H1 (cell line): ENCODE measurements around the gene GAK. TPM values are rescaled to one million over a fixed set of nuclear protein-coding genes. Genes with fewer than 3 reads are reported as not detected.

Source experiments
- CTCF ChIA-PET: fragments of 300-600 bp; sonication (Branson Sonifier 250); formaldehyde crosslinking; loops from one replicate; lab custom pipeline; 2021; ENCODE audit not compliant: partially characterized antibody; lab: Charles Lee
- POLR2A ChIA-PET: fragments of 300-600 bp; sonication (Branson Sonifier 250); formaldehyde crosslinking; loops from one replicate; lab custom pipeline; 2021; ENCODE audit warnings: inconsistent platforms; ENCODE audit not compliant: partially characterized antibody; lab: Charles Lee
- DNase-seq, 2 experiments: peaks; one replicate each; pipeline versions ENCODE4 v3.0.0 to v3.0.0-alpha.2; 2010 to 2022; ENCODE audit warnings: low spot score in 2 of 2, low read depth in 1 of 2, mixed read lengths in 1 of 2
- FAIRE-seq: peaks from 2 replicates; lab custom pipeline; 2011; peaks lifted over from hg19 to GRCh38; lab: Jason Lieb, UNC
- H2AFZ ChIP-seq: 2 replicates; pipeline ENCODE4 v1.8.1; 2012; ENCODE audit warnings: low read length, inconsistent platforms
- H2AK5ac ChIP-seq: 2 replicates; pipeline ENCODE4 v1.6.1; 2013; ENCODE audit warnings: low read depth, low read length
- H2BK120ac ChIP-seq: replicated peaks from 2 replicates; pipeline ENCODE3; 2013; ENCODE audit warnings: low read depth, low read length, inconsistent platforms
- H2BK12ac ChIP-seq: 2 replicates; pipeline ENCODE4 v1.6.1; 2013; ENCODE audit warnings: low read depth, low read length
- H2BK15ac ChIP-seq: 2 replicates; pipeline ENCODE4 v1.6.1; 2013; ENCODE audit warnings: low read length
- H2BK20ac ChIP-seq: 2 replicates; pipeline ENCODE4 v1.6.1; 2013; ENCODE audit warnings: low read length
- H2BK5ac ChIP-seq: 2 replicates; pipeline ENCODE4 v1.6.1; 2013; ENCODE audit warnings: low read depth, low read length
- H3K14ac ChIP-seq: 2 replicates; pipeline ENCODE4 v1.6.1; 2013; ENCODE audit warnings: inconsistent platforms; ENCODE audit not compliant: insufficient read length
- H3K18ac ChIP-seq: 2 replicates; pipeline ENCODE4 v1.6.1; 2013; ENCODE audit warnings: low read length; ENCODE audit errors: extremely low read depth
- H3K23ac ChIP-seq: 2 replicates; pipeline ENCODE4 v1.6.1; 2013; ENCODE audit warnings: inconsistent platforms; ENCODE audit not compliant: insufficient read length
- H3K23me2 ChIP-seq: 2 replicates; pipeline ENCODE4 v1.6.1; 2013; ENCODE audit warnings: low read depth, low read length
- H3K27ac ChIP-seq: 2 replicates; pipeline ENCODE4 v1.6.1; 2011; ENCODE audit warnings: low read depth, low read length, inconsistent platforms
- H3K27me3 ChIP-seq, 4 experiments: replicated peaks in 1 of 4; 1 replicate in 1 of 4; 2 replicates in 3 of 4; pipeline versions ENCODE4 v1.6.1 to v1.8.1; 2011 to 2013; ENCODE audit warnings: low read length in 3 of 4, mild to moderate bottlenecking in 3 of 4, inconsistent platforms in 2 of 4, mixed read lengths in 2 of 4, moderate library complexity in 1 of 4; ENCODE audit not compliant: control insufficient read depth in 3 of 4, insufficient read depth in 3 of 4; ENCODE audit errors: extremely low read depth in 1 of 4
- H3K36me3 ChIP-seq, 4 experiments: 2 replicates each; pipeline versions ENCODE4 v1.6.1 to v1.8.1; 2011 to 2013; ENCODE audit warnings: mild to moderate bottlenecking in 4 of 4, low read length in 3 of 4, moderate library complexity in 2 of 4, control low read depth in 1 of 4, inconsistent platforms in 1 of 4; ENCODE audit not compliant: insufficient read depth in 4 of 4, control insufficient read depth in 2 of 4
- H3K4ac ChIP-seq: replicated peaks from 2 replicates; pipeline ENCODE3; 2013; ENCODE audit warnings: low read length, low read depth, mixed read lengths, inconsistent platforms; ENCODE audit not compliant: insufficient read length
- H3K4me1 ChIP-seq, 4 experiments: replicated peaks in 1 of 4; 1 replicate in 1 of 4; 2 replicates in 3 of 4; pipeline versions ENCODE4 v1.6.1 to v1.8.1; 2011 to 2013; ENCODE audit warnings: low read length in 3 of 4, inconsistent platforms in 2 of 4, mixed read lengths in 1 of 4; ENCODE audit not compliant: insufficient read depth in 4 of 4, control insufficient read depth in 3 of 4
- H3K4me2 ChIP-seq, 2 experiments: 2 replicates each; pipeline versions ENCODE4 v1.6.1 to v1.8.1; 2011 to 2013; ENCODE audit warnings: low read depth in 2 of 2, low read length in 2 of 2, control low read depth in 1 of 2, inconsistent platforms in 1 of 2, mild to moderate bottlenecking in 1 of 2; ENCODE audit not compliant: insufficient read depth in 1 of 2
- H3K4me3 ChIP-seq, 4 experiments: fragments of 200-600, 300-600 bp in 1 of 4; sonication (generic), shearing (Covaris generic), sonication (Bioruptor Twin) in 1 of 4; 2 replicates each; pipeline versions ENCODE4 v1.5.1 to v1.8.1; 2011 to 2016; ENCODE audit warnings: low read length in 4 of 4, low read depth in 3 of 4, control low read depth in 2 of 4, inconsistent platforms in 2 of 4, mild to moderate bottlenecking in 2 of 4, mixed read lengths in 1 of 4, moderate library complexity in 1 of 4; ENCODE audit not compliant: insufficient read depth in 2 of 4; ENCODE audit errors: extremely low read depth in 1 of 4
- H3K56ac ChIP-seq: replicated peaks from 2 replicates; pipeline ENCODE3; 2013; ENCODE audit warnings: low read depth, mild to moderate bottlenecking, mixed read lengths, low read length, inconsistent platforms; ENCODE audit not compliant: insufficient read length
- H3K79me1 ChIP-seq: 2 replicates; pipeline ENCODE4 v1.6.1; 2013; ENCODE audit warnings: low read depth, low read length, control low read depth
- H3K79me2 ChIP-seq, 2 experiments: 2 replicates each; pipeline versions ENCODE4 v1.6.1 to v1.8.1; 2012 to 2013; ENCODE audit warnings: low read length in 2 of 2, mild to moderate bottlenecking in 2 of 2, inconsistent platforms in 1 of 2; ENCODE audit not compliant: insufficient read depth in 2 of 2, control insufficient read depth in 1 of 2
- H3K9ac ChIP-seq, 4 experiments: replicated peaks in 1 of 4; 1 replicate in 1 of 4; 2 replicates in 3 of 4; pipeline versions ENCODE4 v1.6.1 to v1.8.1; 2011 to 2013; ENCODE audit warnings: low read depth in 3 of 4, low read length in 3 of 4, control low read depth in 2 of 4, mild to moderate bottlenecking in 2 of 4, moderate library complexity in 2 of 4, inconsistent platforms in 1 of 4; ENCODE audit errors: extremely low read depth in 1 of 4
- H3K9me3 ChIP-seq, 2 experiments: 2 replicates each; pipeline versions ENCODE4 v1.6.1 to v1.8.1; 2012 to 2013; ENCODE audit warnings: mild to moderate bottlenecking in 2 of 2, moderate library complexity in 2 of 2, control low read depth in 1 of 2, inconsistent platforms in 1 of 2, low read depth in 1 of 2, low read length in 1 of 2, mixed read lengths in 1 of 2; ENCODE audit not compliant: insufficient read depth in 2 of 2
- H4K20me1 ChIP-seq, 2 experiments: replicated peaks in 1 of 2; 2 replicates each; pipeline versions ENCODE3 to v1.8.1; 2011 to 2013; ENCODE audit warnings: inconsistent platforms in 2 of 2, low read length in 2 of 2, mild to moderate bottlenecking in 1 of 2; ENCODE audit not compliant: insufficient read depth in 2 of 2, control insufficient read depth in 1 of 2
- H4K5ac ChIP-seq: 2 replicates; pipeline ENCODE4 v1.6.1; 2013; ENCODE audit warnings: low read length, low read depth, mixed read lengths, inconsistent platforms; ENCODE audit not compliant: insufficient read length
- H4K8ac ChIP-seq: 2 replicates; pipeline ENCODE4 v1.8.0; 2013; ENCODE audit warnings: mild to moderate bottlenecking, moderate library complexity, low read length, inconsistent platforms; ENCODE audit not compliant: insufficient read depth; ENCODE audit errors: extremely low read depth
- H4K91ac ChIP-seq: replicated peaks from 2 replicates; pipeline ENCODE3; 2013; ENCODE audit warnings: low read length, mixed read lengths, inconsistent platforms; ENCODE audit not compliant: insufficient read length
- EP300 ChIP-seq, 2 experiments: IDR thresholded peaks; 1 replicate in 1 of 2; 2 replicates in 1 of 2; pipeline ENCODE4 v1.6.1; 2011 to 2012; ENCODE audit warnings: low read depth in 2 of 2, low read length in 2 of 2, mild to moderate bottlenecking in 2 of 2, borderline replicate concordance in 1 of 2, inconsistent platforms in 1 of 2, moderate library complexity in 1 of 2
- GABPA ChIP-seq: IDR thresholded peaks from 2 replicates; pipeline ENCODE4 v1.6.1; 2011; ENCODE audit warnings: mild to moderate bottlenecking, low read length, moderate library complexity, borderline replicate concordance; ENCODE audit not compliant: insufficient read depth
- WGBS, 2 experiments: shearing (Covaris generic) in 1 of 2; methylation state at CpG; one replicate each; pipeline versions ENCODE4 v1.1.6 to v1.1.7; 2013 to 2015; ENCODE audit warnings: low lambda C conversion rate in 2 of 2, mixed read lengths in 2 of 2, inconsistent platforms in 1 of 2, low coverage in 1 of 2, missing lambda C conversion rate in 1 of 2; ENCODE audit not compliant: insufficient replicate concordance in 2 of 2, insufficient coverage in 1 of 2, insufficient read length in 1 of 2; ENCODE audit errors: extremely low coverage in 1 of 2, missing lambda C conversion rate in 1 of 2; 5-methylcytosine and 5-hydroxymethylcytosine counted together
- polyA plus RNA-seq, 7 experiments: library from polyadenylated mRNA; depleted of rRNA in 3 of 7; stranded (reverse) in 5 of 7; unstranded in 2 of 7; fragments of >200 nt in 5 of 7; fragments of 200-250 nt in 2 of 7; gene quantifications; 1 replicate in 5 of 7; 2 replicates in 1 of 7; 4 replicates in 1 of 7; pipeline versions ENCODE4 v1.2.1 to v1.2.3, GENCODE V29; 2011 to 2013; ENCODE audit warnings: missing spikeins in 2 of 7, mixed read lengths in 2 of 7
- total RNA-seq: library from RNA; stranded (reverse); fragmentation: NEBNext Ultra II Directional; extraction: Animal tissue kit (Norgen Biotek cat#: 25700); gene quantifications from 2 replicates; pipeline ENCODE4 v1.2.1, GENCODE V29; 2021

GAK gene
- total and polyA plus RNA-seq, 2 of the 8 experiments (the other 6 are each of a cell fraction or from before 2014, with no cell fraction given) = 31.5 to 70.8 TPM

- Histone ChIP-seq H3K9me3 (no peaks in the 10 kb centered on the region), H3K79me2 (no peaks in the 10 kb centered on the region)
- TF ChIP-seq GABPA (0 out of 2 replicates have a peak, but pooled peaks have one; percentile 4), EP300 (IDR thresholded peaks at IDR 0.05; ENCODE audit: borderline replicate concordance in 1 of 2, low read depth in 2 of 2, low read length in 2 of 2) (no peak)
- TF ChIP-seq, all 59 proteins: peak for 1
- Histone ChIP-seq H3K36me3 (no peaks in the 10 kb centered on the region), H4K8ac (peak overlapping the region; percentile 25; the same call in 1 of the 2 replicates), H3K18ac (no peak overlapping the region), H2BK20ac (no peak overlapping the region), H2AK5ac (no peak overlapping the region), H3K4me3 (no peak overlapping the region), H2BK15ac (no peak overlapping the region), H4K5ac (no peak overlapping the region), H2BK5ac (no peak overlapping the region), H3K4me1 (peaks cover 0 to 7% (median 3%) of the 10 kb centered on the region in 4 experiments; a peak in 3 of 7 replicates), H3K9ac (no peak overlapping the region), H2AFZ (no peak overlapping the region), H3K79me1 (no peaks in the 10 kb centered on the region), H2BK12ac (no peak overlapping the region), H4K91ac (no peak overlapping the region), H3K14ac (no peak overlapping the region), H3K4me2 (no peak overlapping the region; a peak in 1 of 4 replicates), H3K23ac (no peak overlapping the region), H3K27me3 (peaks cover 9 to 27% (median 16%) of the 10 kb centered on the region in 4 experiments; a peak in 6 of 7 replicates), H3K4ac (no peak overlapping the region), H2BK120ac (no peak overlapping the region), H3K27ac (no peak overlapping the region), H3K23me2 (peaks cover 6% of the 10 kb centered on the region; the same call in 1 of the 2 replicates), H4K20me1 (peaks cover 2 to 16% of the 10 kb centered on the region in 2 experiments), H3K56ac (no peak overlapping the region)
- FAIRE-seq (no peak), DNase-seq (no peak)
- ChIA-PET CTCF (interaction anchor here (0.6 to 2.0 kb wide), 6 partner anchors 8 to 806 kb away, joined by 3 to 6 read pairs (median 4); no protein-coding TSS in a partner anchor), POLR2A (interaction anchor here (0.8 to 1.0 kb wide), 2 partner anchors 9 to 37 kb away, joined by 3 read pairs; no protein-coding TSS in a partner anchor)
- 90% methylated on average over 42 of the region's 48 CpGs; no CpG with 5 or more reads in 1 of the 2 experiments for WGBS, 2 experiments
These were observed 34.4 kb upstream of the GAK start for GRCh38 chr4:966266-967112.
